BE2C (cell line): ENCODE data around the gene SERGEF.

Source experiments
- DNase-seq: peaks from one replicate; pipeline ENCODE4 v3.0.0-alpha.2; 2020
- H3K27me3 ChIP-seq: fragments of 250-450 bp; sonication (Bioruptor Pico); 2 replicates; pipeline ENCODE4 v1.5.1; 2020; ENCODE audit warnings: mild to moderate bottlenecking
- H3K36me3 ChIP-seq: fragments of 250-450 bp; sonication (Bioruptor Pico); 2 replicates; pipeline ENCODE4 v1.5.1; 2020; ENCODE audit warnings: mild to moderate bottlenecking
- H3K4me1 ChIP-seq: fragments of 250-450 bp; sonication (Bioruptor Pico); 2 replicates; pipeline ENCODE4 v1.5.1; 2020
- H3K4me3 ChIP-seq: 2 replicates; pipeline ENCODE4 v1.5.1; 2011; ENCODE audit warnings: low read depth, low read length
- H3K9me3 ChIP-seq: fragments of 250-450 bp; sonication (Bioruptor Pico); 2 replicates; pipeline ENCODE4 v1.5.1; 2020
- TF ChIP-seq, protein P1 (sequence below): IDR thresholded peaks from 2 replicates; pipeline ENCODE4 v1.5.1; 2012; ENCODE audit warnings: mild to moderate bottlenecking, low read depth, low read length

The SERGEF gene

GRCh38 chr11:17793642-17794170, 219.1 kb downstream of the SERGEF start:
- TF ChIP-seq, protein P1, sequence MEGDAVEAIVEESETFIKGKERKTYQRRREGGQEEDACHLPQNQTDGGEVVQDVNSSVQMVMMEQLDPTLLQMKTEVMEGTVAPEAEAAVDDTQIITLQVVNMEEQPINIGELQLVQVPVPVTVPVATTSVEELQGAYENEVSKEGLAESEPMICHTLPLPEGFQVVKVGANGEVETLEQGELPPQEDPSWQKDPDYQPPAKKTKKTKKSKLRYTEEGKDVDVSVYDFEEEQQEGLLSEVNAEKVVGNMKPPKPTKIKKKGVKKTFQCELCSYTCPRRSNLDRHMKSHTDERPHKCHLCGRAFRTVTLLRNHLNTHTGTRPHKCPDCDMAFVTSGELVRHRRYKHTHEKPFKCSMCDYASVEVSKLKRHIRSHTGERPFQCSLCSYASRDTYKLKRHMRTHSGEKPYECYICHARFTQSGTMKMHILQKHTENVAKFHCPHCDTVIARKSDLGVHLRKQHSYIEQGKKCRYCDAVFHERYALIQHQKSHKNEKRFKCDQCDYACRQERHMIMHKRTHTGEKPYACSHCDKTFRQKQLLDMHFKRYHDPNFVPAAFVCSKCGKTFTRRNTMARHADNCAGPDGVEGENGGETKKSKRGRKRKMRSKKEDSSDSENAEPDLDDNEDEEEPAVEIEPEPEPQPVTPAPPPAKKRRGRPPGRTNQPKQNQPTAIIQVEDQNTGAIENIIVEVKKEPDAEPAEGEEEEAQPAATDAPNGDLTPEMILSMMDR, result no peak
- H3K4me1 ChIP-seq, result no peaks in the 10 kb centered on the region

DNA sequence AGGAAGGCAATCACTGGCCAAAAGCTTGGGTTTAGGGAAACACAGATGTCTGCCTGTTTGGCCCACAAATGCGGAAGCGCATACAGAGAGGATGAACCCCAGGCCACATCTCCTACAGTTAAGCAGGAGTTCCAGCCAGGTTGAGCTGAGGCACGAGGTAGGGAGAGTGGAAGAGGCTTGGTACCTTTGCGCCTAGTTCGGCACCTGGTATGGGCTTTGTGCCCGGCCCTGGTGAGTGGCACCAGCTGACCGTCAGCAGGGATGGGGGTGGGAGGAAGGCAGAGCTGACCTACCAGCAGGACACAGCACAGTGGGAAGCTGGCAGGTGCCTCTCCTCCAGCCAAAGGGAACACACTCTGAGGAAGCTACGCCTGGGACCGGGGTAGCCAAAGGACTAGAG, 220.7 kb downstream of the SERGEF start:
- Histone ChIP-seq H3K4me3 (no peak overlapping the region), H3K4me1 (no peaks in the 10 kb centered on the region), H3K36me3 (no peaks in the 10 kb centered on the region), H3K27me3 (no peaks in the 10 kb centered on the region), H3K9me3 (no peaks in the 10 kb centered on the region)
- TF ChIP-seq, protein P1, result no peak
- no peak for DNase-seq

More at GRCh38 chr11:17793642-17794170, 219.1 kb downstream of the SERGEF start:
- no peaks in the 10 kb centered on the region for H3K36me3 ChIP-seq
- H3K9me3 ChIP-seq, result no peaks in the 10 kb centered on the region
- H3K27me3 ChIP-seq, result no peaks in the 10 kb centered on the region
- H3K4me3 ChIP-seq, result no peak overlapping the region
- no peak for DNase-seq

GRCh38 chr11:17791144-17791543, 221.7 kb downstream of the SERGEF start:
- no peaks in the 10 kb centered on the region for H3K9me3 ChIP-seq
- no peaks in the 10 kb centered on the region for H3K36me3 ChIP-seq
- no peaks in the 10 kb centered on the region for H3K4me1 ChIP-seq
- no peak for DNase-seq
- no peaks in the 10 kb centered on the region for H3K27me3 ChIP-seq
- TF ChIP-seq, protein P1, result no peak
- no peak overlapping the region for H3K4me3 ChIP-seq

GRCh38 chr11:17790453-17790852, 222.4 kb downstream of the SERGEF start:
- no peaks in the 10 kb centered on the region for H3K36me3 ChIP-seq
- no peaks in the 10 kb centered on the region for H3K27me3 ChIP-seq
- H3K4me3 ChIP-seq, result no peak overlapping the region
- no peak for DNase-seq
- no peaks in the 10 kb centered on the region for H3K4me1 ChIP-seq
- TF ChIP-seq, protein P1, result no peak
- no peaks in the 10 kb centered on the region for H3K9me3 ChIP-seq

GRCh38 chr11:17788084-17788483, 224.8 kb downstream of the SERGEF start:
- DNase-seq, result no peak
- H3K36me3 ChIP-seq, result no peaks in the 10 kb centered on the region
- no peak overlapping the region for H3K4me3 ChIP-seq
- H3K27me3 ChIP-seq, result no peaks in the 10 kb centered on the region
- H3K9me3 ChIP-seq, result no peaks in the 10 kb centered on the region
- TF ChIP-seq, protein P1, result no peak
- H3K4me1 ChIP-seq, result no peaks in the 10 kb centered on the region

DNA sequence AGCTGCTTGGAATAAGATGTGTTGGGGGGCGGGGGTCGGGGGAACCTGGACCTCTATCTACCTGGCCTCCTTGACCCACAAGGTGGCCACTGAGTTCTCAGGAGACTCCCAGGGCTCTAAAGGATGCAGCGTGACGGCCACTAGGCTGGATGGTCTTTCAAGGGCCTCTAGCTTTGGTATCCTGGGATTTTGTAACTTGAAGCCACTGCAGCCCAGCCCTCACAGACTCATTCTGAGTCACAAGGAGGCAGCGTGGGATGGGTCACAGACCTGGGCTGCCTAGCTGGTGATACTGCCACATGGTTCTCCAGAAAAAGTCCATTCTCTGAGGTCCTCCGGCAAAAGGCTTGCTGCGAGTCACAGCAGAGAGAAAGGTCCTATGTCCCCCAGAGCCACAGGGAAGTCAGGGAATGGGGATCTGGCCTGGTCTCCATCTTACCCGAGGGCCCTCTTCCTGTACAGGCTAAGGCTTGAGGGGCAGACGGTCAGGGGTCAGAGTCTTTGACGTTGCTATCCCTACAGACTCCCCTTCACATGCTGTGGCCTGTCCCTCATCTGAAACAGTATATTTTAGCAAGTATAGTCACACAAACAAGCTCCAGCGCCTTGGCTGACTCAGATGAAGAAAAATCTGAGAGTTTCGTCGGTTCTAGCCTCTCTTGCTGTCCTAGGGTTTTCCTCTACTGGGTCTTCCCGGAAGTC, 225.9 kb downstream of the SERGEF start:
- TF ChIP-seq, protein P1, result no peak
- no peak overlapping the region for H3K4me3 ChIP-seq
- H3K27me3 ChIP-seq, result no peaks in the 10 kb centered on the region
- H3K4me1 ChIP-seq, result no peaks in the 10 kb centered on the region
- no peaks in the 10 kb centered on the region for H3K9me3 ChIP-seq
- H3K36me3 ChIP-seq, result no peaks in the 10 kb centered on the region
- no peak for DNase-seq
